ENCODE measurements around the gene AQR.

- TF ChIP-seq, protein P1, sequence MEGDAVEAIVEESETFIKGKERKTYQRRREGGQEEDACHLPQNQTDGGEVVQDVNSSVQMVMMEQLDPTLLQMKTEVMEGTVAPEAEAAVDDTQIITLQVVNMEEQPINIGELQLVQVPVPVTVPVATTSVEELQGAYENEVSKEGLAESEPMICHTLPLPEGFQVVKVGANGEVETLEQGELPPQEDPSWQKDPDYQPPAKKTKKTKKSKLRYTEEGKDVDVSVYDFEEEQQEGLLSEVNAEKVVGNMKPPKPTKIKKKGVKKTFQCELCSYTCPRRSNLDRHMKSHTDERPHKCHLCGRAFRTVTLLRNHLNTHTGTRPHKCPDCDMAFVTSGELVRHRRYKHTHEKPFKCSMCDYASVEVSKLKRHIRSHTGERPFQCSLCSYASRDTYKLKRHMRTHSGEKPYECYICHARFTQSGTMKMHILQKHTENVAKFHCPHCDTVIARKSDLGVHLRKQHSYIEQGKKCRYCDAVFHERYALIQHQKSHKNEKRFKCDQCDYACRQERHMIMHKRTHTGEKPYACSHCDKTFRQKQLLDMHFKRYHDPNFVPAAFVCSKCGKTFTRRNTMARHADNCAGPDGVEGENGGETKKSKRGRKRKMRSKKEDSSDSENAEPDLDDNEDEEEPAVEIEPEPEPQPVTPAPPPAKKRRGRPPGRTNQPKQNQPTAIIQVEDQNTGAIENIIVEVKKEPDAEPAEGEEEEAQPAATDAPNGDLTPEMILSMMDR (IDR thresholded peaks at IDR 0.05), result no peak
- TF ChIP-seq POLR2A (IDR thresholded peaks at IDR 0.05) (no peak), EP300 (IDR thresholded peaks at IDR 0.05) (no peak)
These were observed 30.4 kb upstream of the AQR start for GRCh38 chr15:34999906-35000305.
